GM23338 (cell line): Measurements from ENCODE around the gene HNRNPUL2. TPM values are rescaled to one million over a fixed set of nuclear protein-coding genes. Genes with fewer than 3 reads are reported as not detected.
"Not testable (repeated sequence)": the region's sequence is repeated elsewhere in the genome, so short reads cannot be mapped to it uniquely, and the experiment has no call there.

ENCODE experiments used
- ATAC-seq: fragments of 200-7000 bp; cut with Tn5 transposase; 3 replicates; pipeline ENCODE4 v1.9.1; 2020
- DNase-seq: peaks from one replicate; pipeline ENCODE4 v3.0.0-alpha.2; 2015; ENCODE audit warnings: low spot score
- H2AFZ ChIP-seq: fragments of 200-600 bp; sonication (generic); 2 replicates; pipeline ENCODE4 v1.8.0; 2016; ENCODE audit warnings: antibody characterized with exemption, mild to moderate bottlenecking, moderate library complexity
- H3F3A ChIP-seq: fragments of 200-600 bp; sonication (generic); replicated peaks from 2 replicates; pipeline ENCODE4 v1.8.0; 2017; ENCODE audit warnings: antibody characterized with exemption, mixed run types, low read depth
- H3K27ac ChIP-seq: fragments of 200-600 bp; sonication (generic); 2 replicates; pipeline ENCODE4 v1.6.1; 2016; ENCODE audit warnings: low read depth
- H3K27me3 ChIP-seq: fragments of 200-600 bp; sonication (generic); 2 replicates; pipeline ENCODE4 v1.8.0; 2016; ENCODE audit warnings: mild to moderate bottlenecking, mixed run types, moderate library complexity; ENCODE audit not compliant: insufficient read depth
- H3K36me3 ChIP-seq: fragments of 200-600 bp; sonication (generic); 2 replicates; pipeline ENCODE4 v1.8.0; 2016; ENCODE audit warnings: mild to moderate bottlenecking; ENCODE audit not compliant: insufficient read depth
- H3K4me1 ChIP-seq: fragments of 200-600 bp; sonication (generic); 2 replicates; pipeline ENCODE4 v1.8.0; 2016; ENCODE audit warnings: mild to moderate bottlenecking, moderate library complexity; ENCODE audit not compliant: insufficient read depth
- H3K4me2 ChIP-seq: fragments of 200-600 bp; sonication (generic); 2 replicates; pipeline ENCODE4 v1.7.1; 2017; ENCODE audit warnings: mixed run types
- H3K4me3 ChIP-seq: fragments of 200-600 bp; sonication (generic); 2 replicates; pipeline ENCODE4 v1.6.1; 2016; ENCODE audit warnings: mixed run types
- H3K79me2 ChIP-seq: fragments of 200-600 bp; sonication (generic); replicated peaks from 2 replicates; pipeline ENCODE4 v1.8.0; 2017; ENCODE audit warnings: mild to moderate bottlenecking; ENCODE audit not compliant: insufficient read depth
- H3K9me2 ChIP-seq: fragments of 200-600 bp; sonication (generic); 2 replicates; pipeline ENCODE4 v1.8.0; 2017; ENCODE audit not compliant: insufficient read depth
- H4K20me1 ChIP-seq: fragments of 200-600 bp; sonication (generic); replicated peaks from 2 replicates; pipeline ENCODE4 v1.8.0; 2017; ENCODE audit warnings: mild to moderate bottlenecking; ENCODE audit not compliant: insufficient read depth
- H3K27ac Mint-ChIP-seq: 2 replicates; pipeline ENCODE4 v1.8.0; 2020; ENCODE audit warnings: inconsistent platforms, mild to moderate bottlenecking, moderate library complexity, mixed read lengths
- H3K27me3 Mint-ChIP-seq: 3 replicates; pipeline ENCODE4 v1.8.0; 2022; ENCODE audit warnings: low read depth, mild to moderate bottlenecking, moderate library complexity, mixed read lengths, inconsistent platforms; ENCODE audit not compliant: insufficient read depth, poor library complexity
- H3K36me3 Mint-ChIP-seq: 3 replicates; pipeline ENCODE4 v1.8.0; 2021; ENCODE audit warnings: low read depth, mild to moderate bottlenecking, inconsistent platforms, moderate library complexity, mixed read lengths
- H3K4me1 Mint-ChIP-seq: 3 replicates; pipeline ENCODE4 v1.8.0; 2020; ENCODE audit warnings: mild to moderate bottlenecking, inconsistent platforms, mixed read lengths
- H3K4me3 Mint-ChIP-seq: 3 replicates; pipeline ENCODE4 v1.8.0; 2021; ENCODE audit warnings: moderate library complexity, mild to moderate bottlenecking, inconsistent platforms, mixed read lengths
- H3K9me3 Mint-ChIP-seq: 3 replicates; pipeline ENCODE4 v1.8.0; 2020; ENCODE audit warnings: moderate library complexity, mild to moderate bottlenecking, inconsistent platforms, mixed read lengths
- EZH2 ChIP-seq: fragments of 200-600 bp; sonication (generic); IDR thresholded peaks from one replicate; pipeline ENCODE4 v1.8.0; 2017; ENCODE audit warnings: antibody characterized with exemption, mild to moderate bottlenecking, low read depth; ENCODE audit not compliant: unreplicated experiment
- EZH2phosphoT487 ChIP-seq: fragments of 200-600 bp; sonication (generic); IDR thresholded peaks from one replicate; pipeline ENCODE4 v1.8.1; 2018; ENCODE audit warnings: antibody characterized with exemption; ENCODE audit not compliant: unreplicated experiment
- NANOG ChIP-seq: IDR thresholded peaks from 2 replicates; pipeline ENCODE4 v1.6.1; 2016; ENCODE audit warnings: antibody characterized with exemption, borderline replicate concordance
- STAT1 ChIP-seq: IDR thresholded peaks from one replicate; pipeline ENCODE4 v1.6.1; 2016; ENCODE audit warnings: antibody characterized with exemption; ENCODE audit not compliant: unreplicated experiment
- ZNF114 ChIP-seq: fragments of 250-450 bp; sonication (Bioruptor Pico); IDR thresholded peaks from 2 replicates; pipeline ENCODE4 v1.5.0; 2020; ENCODE audit warnings: mild to moderate bottlenecking, moderate library complexity
- polyA plus RNA-seq: library from polyadenylated mRNA; unstranded; fragments of >200 nt; fragmentation: Nextera tagmentation; extraction: Ambion mirVana; gene quantifications from 2 replicates; pipeline ENCODE4 v1.2.1, GENCODE V29; 2016
- total RNA-seq: library from RNA; depleted of rRNA; stranded (reverse); fragments of >200 nt; shearing (Covaris generic); gene quantifications from 2 replicates; pipeline ENCODE4 v1.2.3, GENCODE V29; 2014
- TF ChIP-seq, protein P1 (sequence below): IDR thresholded peaks from 2 replicates; pipeline ENCODE4 v1.6.1; 2016; ENCODE audit warnings: antibody characterized with exemption
- TF ChIP-seq, protein P2 (sequence below), 2 experiments: fragments of 200-600 bp in 1 of 2; sonication (generic) in 1 of 2; conservative IDR thresholded peaks; 2 replicates each; pipeline versions ENCODE4 v1.5.1 to v1.6.1; 2016 to 2017; ENCODE audit warnings: antibody characterized with exemption in 2 of 2, low read depth in 2 of 2, mild to moderate bottlenecking in 2 of 2, moderate library complexity in 1 of 2

HNRNPUL2 gene
- total and polyA plus RNA-seq, 2 experiments from 2014 or later, result 9.4 to 18.3 TPM

DNA sequence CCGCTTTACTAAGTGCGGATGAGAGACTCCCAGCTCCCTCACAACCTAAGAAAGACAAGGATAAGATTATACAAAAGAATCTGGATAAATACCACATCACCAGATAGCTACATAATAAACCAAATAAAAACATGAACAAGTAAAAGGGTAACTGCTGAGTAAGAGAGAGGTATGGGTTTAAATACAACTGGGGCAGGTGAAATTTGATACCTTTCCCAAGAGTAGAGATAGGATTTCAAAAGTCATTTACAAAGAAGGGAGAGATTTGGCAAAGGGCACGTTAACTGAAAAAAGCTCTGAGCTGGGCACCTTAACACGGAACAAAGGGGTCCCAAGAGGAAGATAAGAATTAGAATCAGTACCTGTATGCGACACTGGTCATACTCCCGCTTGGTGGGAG lies 50.1 kb downstream of the HNRNPUL2 start (continued):
- TF ChIP-seq, protein P1, sequence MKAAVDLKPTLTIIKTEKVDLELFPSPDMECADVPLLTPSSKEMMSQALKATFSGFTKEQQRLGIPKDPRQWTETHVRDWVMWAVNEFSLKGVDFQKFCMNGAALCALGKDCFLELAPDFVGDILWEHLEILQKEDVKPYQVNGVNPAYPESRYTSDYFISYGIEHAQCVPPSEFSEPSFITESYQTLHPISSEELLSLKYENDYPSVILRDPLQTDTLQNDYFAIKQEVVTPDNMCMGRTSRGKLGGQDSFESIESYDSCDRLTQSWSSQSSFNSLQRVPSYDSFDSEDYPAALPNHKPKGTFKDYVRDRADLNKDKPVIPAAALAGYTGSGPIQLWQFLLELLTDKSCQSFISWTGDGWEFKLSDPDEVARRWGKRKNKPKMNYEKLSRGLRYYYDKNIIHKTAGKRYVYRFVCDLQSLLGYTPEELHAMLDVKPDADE, result no peak
- TF ChIP-seq, protein P2, sequence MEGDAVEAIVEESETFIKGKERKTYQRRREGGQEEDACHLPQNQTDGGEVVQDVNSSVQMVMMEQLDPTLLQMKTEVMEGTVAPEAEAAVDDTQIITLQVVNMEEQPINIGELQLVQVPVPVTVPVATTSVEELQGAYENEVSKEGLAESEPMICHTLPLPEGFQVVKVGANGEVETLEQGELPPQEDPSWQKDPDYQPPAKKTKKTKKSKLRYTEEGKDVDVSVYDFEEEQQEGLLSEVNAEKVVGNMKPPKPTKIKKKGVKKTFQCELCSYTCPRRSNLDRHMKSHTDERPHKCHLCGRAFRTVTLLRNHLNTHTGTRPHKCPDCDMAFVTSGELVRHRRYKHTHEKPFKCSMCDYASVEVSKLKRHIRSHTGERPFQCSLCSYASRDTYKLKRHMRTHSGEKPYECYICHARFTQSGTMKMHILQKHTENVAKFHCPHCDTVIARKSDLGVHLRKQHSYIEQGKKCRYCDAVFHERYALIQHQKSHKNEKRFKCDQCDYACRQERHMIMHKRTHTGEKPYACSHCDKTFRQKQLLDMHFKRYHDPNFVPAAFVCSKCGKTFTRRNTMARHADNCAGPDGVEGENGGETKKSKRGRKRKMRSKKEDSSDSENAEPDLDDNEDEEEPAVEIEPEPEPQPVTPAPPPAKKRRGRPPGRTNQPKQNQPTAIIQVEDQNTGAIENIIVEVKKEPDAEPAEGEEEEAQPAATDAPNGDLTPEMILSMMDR (conservative IDR thresholded peaks at IDR 0.05; ENCODE audit: low read depth in 2 of 2), result no peak
- TF ChIP-seq ZNF114 (no peak), EZH2phosphoT487 (no peak), NANOG (no peak), EZH2 (no peak), STAT1 (no peak)

DNA sequence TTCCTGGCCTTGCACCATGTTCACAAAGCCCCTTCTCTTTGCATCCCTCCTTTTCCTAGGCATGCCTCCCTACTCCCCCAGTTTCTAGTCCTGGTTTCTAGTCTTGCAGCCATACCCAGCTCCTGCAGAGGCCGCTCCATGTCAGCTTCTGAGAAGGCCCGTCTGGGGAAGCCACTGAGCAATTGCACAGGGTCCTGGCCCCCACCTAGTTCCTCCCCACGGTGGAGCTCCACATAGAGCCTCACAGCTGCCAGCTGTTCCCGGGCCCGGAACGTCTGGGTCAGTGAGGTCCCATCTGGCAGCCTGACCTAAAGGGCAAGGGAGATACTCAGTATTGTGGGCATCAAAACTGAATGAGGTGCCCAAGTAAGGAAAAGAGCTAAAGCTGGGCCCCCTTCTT lies 50.6 kb downstream of the HNRNPUL2 start:
- H3K79me2 ChIP-seq, result peaks cover 31% of the 10 kb centered on the region
- no peaks in the 10 kb centered on the region; the same call in 1 of the 2 replicates for H4K20me1 ChIP-seq
- Mint-ChIP-seq H3K4me3 (peak overlapping the region; percentile 80), H3K4me1 (peaks cover 20% of the 10 kb centered on the region), H3K27ac (peak overlapping the region; percentile 54; the same call in 1 of the 2 replicates), H3K36me3 (peaks cover 49% of the 10 kb centered on the region), H3K27me3 (peaks cover 13% of the 10 kb centered on the region), H3K9me3 (no peaks in the 10 kb centered on the region; the same call in 2 of the 3 replicates)
- no peak for DNase-seq
- TF ChIP-seq, protein P2 (conservative IDR thresholded peaks at IDR 0.05; ENCODE audit: low read depth in 2 of 2), result peak; percentile 12 to 31; a peak in 2 of 4 replicates
- no peak for TF ChIP-seq NANOG
- H3K27ac ChIP-seq, result no peak overlapping the region
- H3K27me3 ChIP-seq, result no peaks in the 10 kb centered on the region
- peaks cover 20% of the 10 kb centered on the region for H3K4me1 ChIP-seq
- H2AFZ ChIP-seq, result no peak overlapping the region
- peaks cover 34% of the 10 kb centered on the region for H3F3A ChIP-seq
- H3K36me3 ChIP-seq, result no peaks in the 10 kb centered on the region
- H3K4me2 ChIP-seq, result peak overlapping the region; percentile 98; the same call in 1 of the 2 replicates
- no peak for ATAC-seq
- no peak overlapping the region for H3K4me3 ChIP-seq
- H3K9me2 ChIP-seq, result no peaks in the 10 kb centered on the region

DNA sequence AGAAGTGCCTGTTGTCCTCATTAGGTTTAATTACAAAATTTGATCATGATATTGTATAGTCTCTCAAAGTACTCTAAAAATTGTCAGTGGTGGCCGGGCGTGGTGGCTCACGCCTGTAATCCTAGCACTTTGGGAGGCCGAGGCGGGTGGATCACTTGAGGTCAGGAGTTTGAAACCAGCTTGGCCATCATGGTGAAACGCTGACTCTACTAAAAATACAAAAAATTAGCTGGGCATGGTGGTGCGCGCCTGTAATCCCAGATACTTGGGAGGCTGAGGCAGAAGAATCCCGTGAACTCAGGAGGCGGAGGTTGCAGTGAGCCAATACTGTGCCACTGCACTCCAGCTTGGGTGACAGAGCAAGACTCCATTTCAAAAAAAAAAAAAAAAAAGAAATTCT lies 51.8 kb downstream of the HNRNPUL2 start:
- H4K20me1 ChIP-seq, H3K9me2 ChIP-seq, H3K27me3 ChIP-seq, H3K27ac Mint-ChIP-seq, H3K36me3 ChIP-seq, ATAC-seq, H3K27ac ChIP-seq, H3K4me3 ChIP-seq, H3K4me2 ChIP-seq, DNase-seq, H2AFZ ChIP-seq, H3K4me3 Mint-ChIP-seq, H3K9me3 Mint-ChIP-seq: not testable (repeated sequence)
- Histone ChIP-seq H3K4me1 (peaks cover 20% of the 10 kb centered on the region), H3F3A (peaks cover 34% of the 10 kb centered on the region), H3K79me2 (peaks cover 31% of the 10 kb centered on the region)
- peaks cover 14% of the 10 kb centered on the region for H3K4me1 Mint-ChIP-seq
- peaks cover 49% of the 10 kb centered on the region for H3K36me3 Mint-ChIP-seq
- peaks cover 20% of the 10 kb centered on the region for H3K27me3 Mint-ChIP-seq
